Endothelial cell of umbilical vein (primary cell): ENCODE data around the gene NEO1.

Source experiments
- CTCF ChIP-seq, 2 donors: IDR thresholded peaks; 1 replicate in 1 of 2; 2 replicates in 1 of 2; pipeline ENCODE4 v1.5.1; 2011; ENCODE audit warnings: low read length in 2 of 2, mild to moderate bottlenecking in 2 of 2, moderate library complexity in 2 of 2, control low read depth in 1 of 2, inconsistent platforms in 1 of 2, low read depth in 1 of 2; ENCODE audit not compliant: insufficient read depth in 1 of 2; ENCODE audit errors: extremely low read depth in 1 of 2
- EZH2 ChIP-seq: IDR thresholded peaks from 2 replicates; pipeline ENCODE4 v1.6.1; 2012; ENCODE audit warnings: borderline replicate concordance, low read depth, mild to moderate bottlenecking, moderate library complexity, low read length, inconsistent platforms; ENCODE audit not compliant: severe bottlenecking
- MYC ChIP-seq: IDR thresholded peaks from one replicate; pipeline ENCODE4 v1.6.1; 2011; ENCODE audit warnings: mild to moderate bottlenecking, low read depth, low read length
- POLR2A ChIP-seq: IDR thresholded peaks from 2 replicates; pipeline ENCODE4 v1.6.1; 2012; ENCODE audit warnings: low read depth, mild to moderate bottlenecking, control low read depth, low read length

- TF ChIP-seq CTCF (IDR thresholded peaks at IDR 0.05; ENCODE audit: extremely low read depth in 1 of 2, insufficient read depth in 1 of 2, low read depth in 1 of 2, low read length in 2 of 2): no peak
- TF ChIP-seq POLR2A: no peak
- TF ChIP-seq MYC: no peak
- no peak for TF ChIP-seq EZH2
Observed at GRCh38 chr15:73176598-73176997, 124.3 kb downstream of the NEO1 start.
